ENCODE measurements around the gene IGSF9.

Gene IGSF9

DNA sequence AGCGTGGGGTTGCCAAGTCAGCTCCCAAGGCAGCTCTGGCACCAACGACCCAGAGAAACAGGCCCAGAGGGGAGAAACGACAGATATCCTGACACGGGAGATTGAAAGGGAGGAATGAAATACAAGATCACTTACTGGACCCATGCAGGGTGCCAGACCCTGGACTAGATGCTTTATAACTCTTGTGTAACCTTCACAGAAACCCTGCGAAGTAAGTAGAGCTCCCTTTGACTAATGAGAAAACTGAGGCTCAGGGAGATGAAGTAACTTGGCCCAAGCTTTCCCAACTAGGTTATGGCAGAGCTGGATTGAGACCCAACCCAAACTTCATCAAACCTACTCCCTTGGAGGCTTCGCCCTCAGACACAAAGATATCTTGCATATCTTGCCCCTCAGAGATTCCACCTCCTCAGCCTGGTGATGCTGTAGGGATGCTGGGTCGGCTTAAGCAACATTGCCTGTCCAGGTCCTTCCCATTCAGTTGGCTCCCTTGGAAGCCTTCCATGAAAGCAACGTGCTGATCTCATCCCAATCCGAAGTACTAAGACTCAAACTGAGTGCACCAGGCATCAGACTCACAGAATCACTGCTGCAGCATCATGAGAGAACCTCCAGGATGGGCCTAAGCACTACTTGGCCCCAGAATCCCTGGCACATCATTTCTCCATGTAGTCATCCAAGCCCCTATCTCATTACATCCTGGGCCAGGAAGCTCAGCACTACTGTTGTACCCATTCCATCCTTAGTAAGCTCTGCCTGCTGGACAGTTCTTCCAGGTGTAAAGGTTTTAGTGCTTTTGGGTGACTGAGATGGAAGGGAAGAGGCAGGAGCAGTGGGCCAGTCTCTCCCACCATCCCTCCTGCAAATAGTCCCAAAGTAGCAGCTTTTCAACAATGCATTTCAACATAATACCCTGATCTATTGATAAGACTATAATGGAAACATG lies 1.1 kb upstream of the IGSF9 start:
- no peak for DNase-seq (ENCODE audit: low spot score)

DNA sequence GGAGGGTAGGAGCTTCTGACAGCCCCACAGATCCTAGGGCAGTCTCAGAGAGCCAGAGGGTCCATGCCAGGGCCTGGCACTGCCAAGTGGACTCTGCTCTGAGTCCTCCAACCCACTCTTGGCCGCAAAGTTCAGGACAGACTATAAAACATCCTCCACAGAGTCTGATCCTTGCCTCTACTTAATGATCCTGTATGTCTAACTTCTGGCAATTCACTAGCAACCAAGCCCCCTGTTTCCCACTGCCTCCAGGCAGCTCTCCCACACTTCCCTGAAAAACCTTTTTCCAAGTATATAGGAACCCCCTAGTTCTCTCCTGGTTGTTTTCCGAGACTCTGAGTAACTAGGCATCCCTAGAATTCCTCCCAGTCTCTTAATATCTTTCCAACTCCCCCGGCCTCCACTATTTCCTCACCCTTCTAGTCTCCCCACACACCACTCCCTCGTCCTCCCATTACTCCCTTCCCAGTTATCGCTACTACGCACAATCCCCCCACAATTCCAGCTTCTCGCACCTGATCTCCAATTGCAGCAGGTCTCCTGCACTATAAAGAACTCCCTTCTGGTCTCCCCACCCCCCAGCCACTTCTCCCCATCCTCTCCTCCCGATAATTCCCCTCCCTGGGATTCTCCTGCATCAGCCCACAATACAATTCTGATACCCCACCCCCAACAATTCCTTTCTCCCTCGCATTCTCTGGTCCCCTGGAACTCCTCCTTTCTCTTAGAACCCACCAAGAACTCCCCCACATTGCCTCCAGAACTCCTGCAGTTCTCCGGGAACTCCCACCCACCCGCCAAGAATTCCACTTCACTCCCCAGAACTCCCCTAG lies 574 bp downstream of the IGSF9 start:
- DNase-seq (ENCODE audit: low spot score), result no peak

DNA sequence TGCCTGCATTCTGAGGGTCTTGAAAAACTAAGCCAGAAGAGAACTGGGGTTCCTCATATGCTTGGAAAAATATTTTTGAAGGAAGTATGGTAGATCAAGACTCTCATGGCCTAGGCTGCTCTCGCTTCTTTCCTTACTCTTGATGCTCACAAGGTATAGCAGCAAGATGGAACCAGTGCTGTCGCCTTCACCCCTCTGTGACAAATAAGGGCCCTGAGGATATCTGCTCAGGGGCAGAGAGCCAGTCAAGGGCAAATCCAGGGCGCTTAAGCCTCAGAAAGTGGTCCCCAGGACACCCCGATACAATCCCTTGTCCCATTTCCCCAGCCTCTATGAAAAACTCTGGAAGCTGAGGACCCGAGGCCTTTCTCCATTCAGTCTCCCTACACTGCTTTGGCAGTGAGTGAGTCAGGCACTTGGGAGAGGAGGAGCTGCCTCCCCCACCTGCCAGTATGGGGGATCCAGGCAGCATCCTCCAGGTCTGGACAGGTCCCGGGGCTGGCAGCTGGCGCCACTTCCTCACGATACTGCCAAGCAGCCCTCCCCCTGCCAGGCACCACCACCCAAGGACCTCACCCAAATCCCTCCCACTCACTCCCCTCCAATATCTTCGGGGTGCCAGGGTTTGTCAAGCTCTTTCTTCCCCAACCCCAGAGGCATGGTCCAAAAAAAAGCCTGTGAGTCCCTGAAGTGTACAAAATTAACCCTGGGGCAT lies 1.3 kb downstream of the IGSF9 start:
- DNase-seq (ENCODE audit: low spot score), result no peak

DNA sequence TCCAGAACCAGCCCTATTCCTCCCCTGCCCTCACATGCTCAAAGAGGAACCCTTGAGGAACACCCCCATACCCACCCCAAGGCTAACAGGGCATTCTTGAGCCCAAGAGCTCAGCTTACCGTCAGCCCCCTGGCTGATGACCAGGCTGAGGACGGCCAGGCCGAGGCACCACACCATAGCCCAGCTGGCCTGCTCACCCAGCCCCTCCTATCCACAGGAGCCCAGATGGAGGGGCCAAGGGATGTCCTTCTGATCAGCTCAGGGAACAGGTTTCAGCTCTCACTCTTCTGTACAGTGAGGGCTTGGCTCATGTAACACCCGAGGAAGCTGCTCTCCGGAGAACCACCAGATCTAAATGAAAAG lies 2.2 kb downstream of the IGSF9 start:
- no peak for DNase-seq (ENCODE audit: low spot score)

DNA sequence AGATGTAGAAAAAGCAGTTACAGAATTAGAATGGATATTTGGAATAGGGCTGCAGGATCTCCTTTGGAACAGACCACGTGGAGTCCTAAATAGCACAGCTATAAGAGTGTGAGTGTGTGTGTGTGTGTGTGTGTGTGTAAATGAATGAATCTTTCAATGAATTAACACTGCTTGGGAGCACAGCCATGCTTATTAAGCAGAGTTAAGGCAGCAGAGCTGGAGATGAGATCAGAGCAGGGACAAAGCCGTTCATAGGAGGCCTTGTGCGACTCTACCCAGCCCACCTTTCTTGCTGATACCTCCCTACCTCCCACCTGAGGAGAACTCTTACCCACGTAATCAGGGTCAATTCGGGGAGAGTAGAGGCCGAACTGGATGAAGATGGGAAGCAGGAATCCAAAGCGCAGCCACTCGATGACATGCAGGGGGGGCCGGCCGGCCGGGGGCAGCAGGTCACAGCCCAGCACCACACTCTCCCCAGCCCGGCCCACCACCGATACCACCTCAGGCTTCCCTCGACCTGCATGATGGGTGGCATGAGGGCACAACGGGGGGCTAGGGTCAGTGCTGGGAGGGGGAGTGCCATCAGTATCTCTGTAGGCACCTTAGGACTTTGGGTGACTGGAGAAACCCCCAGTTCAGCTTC lies 2.7 kb downstream of the IGSF9 start:
- no peak for DNase-seq (ENCODE audit: low spot score)

DNA sequence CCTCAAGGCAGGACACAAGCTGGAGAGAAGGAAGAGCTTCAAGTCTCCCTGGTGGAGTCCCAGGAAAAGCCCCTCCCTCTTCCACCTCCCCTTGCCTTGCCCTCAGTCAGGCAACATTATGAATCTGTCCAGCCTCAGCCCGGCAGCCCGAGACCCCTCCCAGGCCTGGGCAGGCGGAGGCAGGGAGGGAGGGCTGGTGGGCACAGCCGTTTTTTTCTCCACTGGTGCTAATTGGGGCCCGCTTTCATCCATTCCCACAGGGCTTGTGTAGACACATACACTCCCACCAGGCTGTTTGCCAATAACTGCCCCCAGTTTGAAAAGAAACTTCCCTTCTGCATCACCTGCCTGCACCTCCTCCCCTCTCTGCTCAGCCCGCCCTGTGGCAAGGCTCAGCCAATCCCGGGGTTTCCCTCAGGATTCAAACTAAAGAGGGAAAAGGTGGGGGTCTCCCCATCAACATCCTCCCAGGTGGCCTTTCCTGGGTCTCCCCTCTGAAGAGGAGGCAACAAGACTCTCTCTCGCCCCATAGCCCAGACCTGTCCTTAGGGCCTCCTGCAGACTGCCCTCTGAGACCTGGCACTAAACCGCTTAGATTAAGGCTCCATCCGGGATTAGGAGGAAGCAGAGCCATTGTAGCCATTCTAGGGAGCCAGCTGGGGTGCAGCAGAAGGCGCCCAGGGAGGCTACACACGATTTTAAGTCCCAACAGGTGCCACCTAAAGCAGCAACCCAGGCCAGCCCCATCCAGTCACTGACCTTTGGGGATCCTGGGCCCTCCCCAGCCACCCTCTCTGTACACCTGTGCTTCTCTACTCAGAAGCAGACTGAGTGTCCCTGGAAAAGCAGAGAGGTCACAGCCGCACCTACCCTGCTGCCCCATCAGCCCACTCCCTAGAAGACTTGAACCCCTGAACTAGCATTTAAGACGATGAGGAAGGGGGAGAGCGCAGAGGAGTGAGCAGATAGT lies 3.5 kb downstream of the IGSF9 start:
- DNase-seq (ENCODE audit: low spot score), result no peak

DNA sequence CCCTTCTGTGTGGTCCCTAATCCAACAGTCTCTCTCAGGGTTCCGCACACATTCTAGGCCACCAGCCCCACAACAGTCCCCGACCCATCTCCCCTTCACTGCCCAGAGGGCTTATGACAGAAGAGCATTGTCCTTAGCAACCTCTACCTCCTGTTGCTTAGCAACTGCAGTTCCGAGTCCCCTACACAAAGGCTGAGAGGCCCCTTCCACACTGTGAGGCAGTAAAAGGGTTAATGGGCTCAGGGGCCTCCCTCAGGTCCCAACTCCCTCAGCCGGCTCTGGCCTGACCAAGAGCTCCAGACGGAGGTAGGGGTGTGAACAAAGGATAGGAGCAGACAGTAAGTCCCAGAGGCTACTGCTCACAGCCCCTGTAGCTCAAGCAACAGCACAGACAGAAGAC lies 4.3 kb downstream of the IGSF9 start:
- DNase-seq (ENCODE audit: low spot score), result no peak

DNA sequence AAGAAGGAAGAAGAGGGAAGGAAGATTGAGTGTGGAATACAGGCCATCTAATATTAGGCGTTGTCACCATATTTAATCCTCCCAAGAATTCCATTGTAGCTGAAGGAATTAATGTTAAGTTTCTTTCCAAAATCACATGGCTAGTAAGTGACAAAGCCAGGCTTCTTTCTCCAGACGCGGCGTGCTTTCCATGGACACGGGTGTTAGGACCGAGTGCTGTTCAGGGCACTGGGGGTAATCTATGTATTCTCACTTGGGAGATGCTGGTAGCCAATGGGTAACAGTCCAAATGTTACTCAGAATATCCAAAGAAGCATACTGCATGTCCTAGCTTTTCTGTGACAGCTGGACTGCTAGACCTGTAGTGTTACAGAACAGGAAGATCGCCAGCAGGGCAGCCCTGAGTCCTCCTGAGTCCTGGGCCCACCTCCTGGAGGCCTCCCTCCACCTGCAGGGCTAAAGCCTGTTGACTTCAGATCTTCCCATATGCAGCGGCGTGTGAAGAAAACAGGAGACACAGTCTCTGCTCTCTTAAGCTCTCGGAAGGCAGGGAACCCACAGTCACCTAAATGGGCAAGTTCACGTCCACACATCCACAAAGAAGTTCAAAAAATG lies 5.3 kb downstream of the IGSF9 start:
- DNase-seq (ENCODE audit: low spot score), result no peak

DNA sequence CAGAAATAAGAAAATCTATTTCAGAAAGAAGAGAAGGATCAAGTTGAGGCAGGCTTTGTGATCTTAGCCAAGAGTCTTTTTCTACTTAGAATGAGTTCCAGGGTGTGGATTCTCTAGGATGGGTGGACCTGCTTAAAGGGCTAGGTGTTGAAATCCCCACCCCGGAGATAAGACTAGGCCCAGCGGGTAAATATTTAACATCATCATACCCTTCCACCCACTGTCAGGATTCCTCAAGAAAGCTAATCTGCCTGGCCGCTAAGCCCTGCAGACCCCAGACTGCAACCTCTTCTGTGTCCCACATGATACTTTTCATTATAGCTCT lies 5.8 kb downstream of the IGSF9 start:
- DNase-seq (ENCODE audit: low spot score), result no peak

DNA sequence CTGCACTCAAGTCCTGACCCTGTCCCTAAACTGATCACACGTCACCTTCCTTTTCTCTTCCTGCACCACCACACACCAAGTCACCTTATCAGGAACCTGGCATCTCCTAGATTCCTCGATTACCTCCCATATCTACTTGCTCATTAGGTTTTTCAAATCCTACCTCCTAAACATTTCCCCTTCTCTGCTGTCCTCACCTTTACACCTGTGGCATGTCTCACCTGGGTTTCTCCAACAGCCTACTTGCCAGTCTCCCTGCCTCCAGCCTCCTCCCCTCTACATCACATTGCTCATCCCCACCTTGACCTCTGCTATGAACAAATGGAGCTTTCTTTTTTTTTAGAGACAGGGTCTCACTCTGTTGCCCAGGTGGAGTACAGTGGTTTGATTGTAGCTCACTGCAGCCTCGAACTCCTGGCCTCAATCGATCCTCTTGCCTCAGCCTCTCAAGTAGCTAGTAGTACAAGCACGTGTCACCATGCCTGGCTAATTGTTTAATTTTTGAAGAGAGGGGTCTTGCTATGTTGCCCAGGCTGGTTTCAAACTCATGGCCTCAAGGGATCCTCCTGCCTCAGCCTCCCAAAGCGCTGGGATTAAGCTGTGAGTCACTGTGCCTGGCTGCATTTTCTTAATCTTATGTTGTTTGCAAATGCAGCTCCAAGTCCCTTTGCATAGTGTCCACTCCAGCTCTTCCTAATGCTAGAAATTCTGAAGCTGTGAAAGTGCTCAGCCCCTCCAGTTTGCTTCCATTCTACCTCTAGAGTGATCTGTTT lies 6.3 kb downstream of the IGSF9 start:
- no peak for DNase-seq (ENCODE audit: low spot score)

DNA sequence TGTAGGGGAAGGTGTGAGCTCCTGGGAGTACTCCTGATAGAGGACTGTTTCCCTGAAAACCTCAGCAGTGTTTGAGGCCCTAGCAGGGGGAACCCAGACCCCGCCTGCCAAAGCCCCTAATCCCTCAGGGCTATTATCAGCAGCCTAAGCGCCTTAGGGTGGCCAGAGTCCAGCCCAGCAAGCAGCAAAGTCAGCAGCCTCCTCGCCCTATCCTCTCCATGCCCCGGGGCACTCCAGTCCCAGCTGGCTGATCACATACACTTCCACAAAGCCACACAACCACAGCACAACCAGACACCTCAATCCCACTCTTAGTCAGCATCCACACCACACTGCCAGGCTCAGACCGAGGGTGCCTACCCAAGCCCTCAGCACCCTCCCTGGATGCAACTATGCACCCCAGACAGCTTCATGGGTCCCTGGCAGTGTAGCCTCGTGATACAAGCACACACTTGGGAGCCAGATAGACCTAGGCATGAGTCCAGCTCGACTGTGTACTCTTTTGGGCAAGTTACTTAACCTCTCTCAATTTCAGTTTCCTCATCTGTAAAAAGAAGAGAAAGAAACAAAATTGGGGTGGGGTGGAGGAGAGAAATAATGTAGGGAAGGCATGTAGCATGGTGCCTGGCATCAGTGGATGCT lies 7.1 kb downstream of the IGSF9 start:
- no peak for DNase-seq (ENCODE audit: low spot score)

DNA sequence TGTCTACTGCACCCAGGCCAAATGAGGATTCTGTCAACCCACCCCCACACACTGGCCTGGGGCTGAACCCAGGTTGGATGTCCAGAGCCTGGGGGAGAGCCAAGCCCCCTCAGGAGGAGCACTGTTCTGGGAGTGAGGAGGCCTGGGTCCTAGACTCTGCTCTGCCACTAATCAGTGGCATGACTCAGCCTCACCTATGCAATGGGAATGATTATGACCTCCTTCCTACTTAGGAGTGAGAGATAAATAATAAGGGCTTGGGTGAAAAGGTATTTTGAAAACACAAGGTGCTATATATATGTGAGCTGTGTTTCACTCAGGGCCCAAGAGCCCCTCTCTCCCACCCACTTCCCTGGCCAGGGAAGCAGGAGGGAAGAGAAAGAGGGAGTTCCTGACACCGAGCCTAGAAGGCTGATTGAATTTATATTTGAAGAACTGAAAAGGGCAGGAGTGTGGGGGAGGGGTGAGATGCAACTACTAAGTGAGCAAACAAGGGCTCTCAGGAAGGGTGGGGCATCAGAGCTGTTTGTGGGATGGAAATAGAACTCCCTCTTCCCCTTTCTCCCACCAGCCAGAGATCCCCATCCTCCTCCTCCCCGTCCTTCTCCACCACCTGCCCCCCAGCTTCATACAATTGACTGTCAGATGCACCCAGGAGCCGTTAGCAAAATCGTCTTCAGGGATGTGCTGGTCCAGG lies 8.2 kb downstream of the IGSF9 start:
- DNase-seq (ENCODE audit: low spot score), result no peak

DNA sequence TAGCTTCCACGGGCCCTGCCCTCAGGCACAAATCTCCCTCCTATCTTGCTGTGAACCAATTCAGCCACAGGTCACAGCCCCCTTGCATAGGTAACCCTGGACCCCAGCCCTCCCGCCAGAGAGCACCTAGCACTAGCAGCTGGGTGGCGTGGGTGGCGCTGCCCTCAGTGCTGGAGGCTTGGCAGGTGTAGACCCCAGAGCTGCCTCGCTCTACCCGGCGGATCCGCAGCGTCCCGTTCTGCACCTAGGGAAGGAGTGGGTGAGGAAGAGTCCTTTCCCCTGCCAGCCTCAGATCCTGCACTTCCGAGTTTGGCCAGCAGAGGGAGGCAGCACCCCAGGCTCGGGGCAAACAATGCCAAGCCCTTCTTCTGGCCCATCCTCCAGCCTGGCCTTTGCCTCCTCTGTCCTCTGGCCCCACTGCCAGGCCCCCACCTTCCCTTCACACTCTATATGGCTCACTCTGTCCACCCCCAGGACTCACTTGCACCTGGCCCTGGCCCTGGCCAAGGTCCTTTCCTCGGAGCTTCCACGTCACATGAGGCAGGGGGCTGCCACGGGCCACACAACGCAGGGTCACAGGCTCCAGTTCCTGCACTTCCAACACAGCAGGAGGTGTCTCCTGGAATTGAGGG lies 9.0 kb downstream of the IGSF9 start:
- DNase-seq (ENCODE audit: low spot score), result no peak

DNA sequence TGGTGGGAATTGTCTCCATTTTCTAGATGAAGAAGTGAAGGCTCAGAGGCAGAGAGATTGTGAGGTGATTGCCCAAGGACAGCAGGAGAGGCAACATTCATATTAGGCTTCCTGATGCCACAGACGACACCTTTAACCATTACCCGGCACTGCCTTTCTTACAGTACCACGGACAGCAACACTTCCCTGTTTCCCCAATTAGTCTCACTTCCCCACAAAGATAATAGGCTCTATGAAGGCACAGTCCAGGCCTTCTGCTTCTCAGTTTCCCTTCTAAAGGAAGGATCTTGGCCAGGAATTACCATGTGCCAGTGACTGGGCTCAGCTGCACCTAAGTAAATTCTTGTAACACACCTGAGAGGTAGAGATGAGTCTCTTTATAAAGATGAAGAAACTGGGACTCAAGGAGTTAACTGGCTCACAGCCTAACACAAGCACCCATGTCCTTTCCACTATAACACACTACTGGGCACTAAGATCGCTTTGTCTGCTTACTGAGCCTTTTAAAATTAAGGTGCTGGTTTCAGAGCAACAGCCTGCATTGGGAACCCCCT lies 9.6 kb downstream of the IGSF9 start:
- no peak for DNase-seq (ENCODE audit: low spot score)

DNA sequence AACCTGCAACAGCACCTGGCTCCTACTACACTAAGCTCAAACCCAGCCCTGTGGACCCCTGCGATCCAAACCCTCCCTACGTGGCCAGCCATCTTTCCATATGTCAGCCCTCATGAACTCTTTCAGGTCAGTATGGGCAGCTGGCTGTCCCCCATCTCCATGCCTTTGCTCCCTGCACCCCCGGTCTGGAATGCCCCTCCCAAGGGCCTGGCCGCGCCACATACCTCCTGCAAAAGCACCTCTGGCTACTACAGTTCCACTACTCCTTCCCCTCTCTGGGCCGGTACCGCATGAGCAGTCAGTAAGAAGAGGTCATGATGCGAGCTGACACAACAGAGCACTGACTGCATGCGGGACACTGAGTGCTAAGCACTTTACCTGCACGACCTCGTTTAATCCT lies 10.1 kb downstream of the IGSF9 start:
- DNase-seq (ENCODE audit: low spot score), result no peak

DNA sequence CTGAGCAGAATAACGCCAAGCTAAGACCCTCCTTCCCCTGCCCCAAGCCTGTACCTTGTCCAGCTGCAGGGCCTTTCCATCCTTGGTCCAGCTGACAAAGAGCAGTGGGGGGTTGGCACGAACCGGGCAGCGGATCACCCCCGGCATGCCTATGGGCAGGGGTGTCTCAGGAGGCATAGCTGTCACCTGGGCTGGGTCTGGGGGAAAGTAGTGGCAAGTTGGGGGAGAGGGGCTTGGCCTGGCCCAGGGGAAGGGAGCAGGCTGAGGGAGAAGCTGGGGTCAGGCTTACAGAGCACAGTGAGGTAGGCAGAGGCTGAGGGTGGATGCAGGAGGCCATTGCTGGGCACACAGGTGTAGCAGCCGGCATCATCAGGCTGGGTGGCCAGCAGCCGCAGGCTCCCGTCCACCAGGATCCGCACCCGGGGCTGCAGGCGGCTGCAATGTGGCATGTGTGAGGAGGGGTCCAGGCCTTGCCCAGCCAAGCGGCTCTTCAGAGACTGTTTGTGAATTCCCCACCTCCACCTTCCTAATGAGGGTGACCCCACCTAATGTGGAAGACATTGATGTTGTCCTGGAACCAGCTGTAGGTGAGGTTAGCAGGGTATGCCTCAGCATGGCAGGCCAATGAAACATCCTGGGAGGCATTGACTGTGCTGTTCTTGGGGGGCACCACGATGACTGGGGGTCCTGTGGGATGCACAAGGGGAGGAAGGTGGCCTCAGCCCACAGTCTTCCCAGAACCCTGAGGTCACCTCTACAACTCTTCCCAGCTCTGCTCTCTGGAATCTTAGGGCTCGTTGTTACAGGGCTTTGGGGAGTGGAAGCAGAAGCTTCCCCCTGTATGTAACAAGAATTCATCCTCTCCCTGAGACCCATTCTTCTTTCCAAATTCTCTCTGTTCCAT lies 11.0 kb downstream of the IGSF9 start:
- DNase-seq (ENCODE audit: low spot score), result no peak

DNA sequence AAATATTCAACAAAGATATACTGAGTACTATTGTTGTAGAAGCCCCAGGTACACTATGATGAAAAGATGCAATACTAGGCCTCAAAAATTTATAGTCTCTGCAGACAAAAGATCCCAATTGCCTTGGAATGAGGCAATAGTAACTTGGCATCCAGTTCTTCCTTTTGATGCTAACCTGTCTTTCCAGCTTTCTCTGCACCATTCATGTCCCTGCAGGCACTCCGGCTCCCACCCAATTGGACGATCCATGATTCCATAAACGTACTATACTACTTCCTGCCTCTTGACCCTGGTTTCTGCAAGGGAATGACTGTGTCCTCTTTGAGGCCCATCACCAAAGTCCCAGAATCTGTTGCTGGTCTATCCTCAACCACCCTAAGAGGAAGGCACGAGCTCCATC lies 12.1 kb downstream of the IGSF9 start:
- no peak for DNase-seq (ENCODE audit: low spot score)
